Muscle of arm (tissue), 14 donors: ENCODE results near the gene ARL13B. TPM values are rescaled to one million over a fixed set of nuclear protein-coding genes. Genes with fewer than 3 reads are reported as not detected.
"Not testable (repeated sequence)": the region's sequence is repeated elsewhere in the genome, so short reads cannot be mapped to it uniquely, and the experiment has no call there.

Experiments used
- DNase-seq: peaks from one replicate; pipeline ENCODE4 v3.0.0-alpha.2; 2013
- long read RNA-seq, 11 donors: transcript quantifications; one replicate each; lab custom pipeline, GENCODE V29; 2026
- polyA plus RNA-seq, 12 donors: library from polyadenylated mRNA; unstranded; fragments of 120-200 nt; gene quantifications; one replicate each; pipeline ENCODE4 v1.2.1, GENCODE V29; 2013; ENCODE audit not compliant: insufficient read length in 12 of 12

The ARL13B gene
- 10 to 100 TPM in 1 of 12 donors, 1 to 10 TPM in 9, not detected in 2; 5.9 to 14.6 (median 8.0) TPM for polyA plus RNA-seq
- long read RNA-seq, donor 1: 0 reads
- long read RNA-seq, donor 2, partial matches to known transcripts: 0 of 2 reads
- long read RNA-seq, donor 2, other reads (novel, unspliced or antisense): 0 of 2 reads
- long read RNA-seq, donor 3: 0 reads
- long read RNA-seq, donor 4: 0 reads
- long read RNA-seq, donor 5, partial matches to known transcripts: 0 of 2 reads
- long read RNA-seq, donor 5, other reads (novel, unspliced or antisense): 0 of 2 reads
- long read RNA-seq, donor 6: 0 reads
- long read RNA-seq, donor 7: 0 reads
- long read RNA-seq, donor 8: 0 reads
- long read RNA-seq, donor 9: 0 reads
- long read RNA-seq, donor 10: 0 reads
- long read RNA-seq, donor 11, partial matches to known transcripts: 0 of 2 reads
- long read RNA-seq, donor 11, other reads (novel, unspliced or antisense): 0 of 2 reads

- peak; percentile 98 for DNase-seq
These were observed at the start of gene ARL13B for GRCh38 chr3:93979850-93980676. TSS of gene ARL13B (plus strand) at chr3:93980155. CDS start at chr3:93980424, 269 bp downstream.

GRCh38 chr3:93931597-93932229, 48.2 kb upstream of the ARL13B start:
- no peak for DNase-seq

DNA sequence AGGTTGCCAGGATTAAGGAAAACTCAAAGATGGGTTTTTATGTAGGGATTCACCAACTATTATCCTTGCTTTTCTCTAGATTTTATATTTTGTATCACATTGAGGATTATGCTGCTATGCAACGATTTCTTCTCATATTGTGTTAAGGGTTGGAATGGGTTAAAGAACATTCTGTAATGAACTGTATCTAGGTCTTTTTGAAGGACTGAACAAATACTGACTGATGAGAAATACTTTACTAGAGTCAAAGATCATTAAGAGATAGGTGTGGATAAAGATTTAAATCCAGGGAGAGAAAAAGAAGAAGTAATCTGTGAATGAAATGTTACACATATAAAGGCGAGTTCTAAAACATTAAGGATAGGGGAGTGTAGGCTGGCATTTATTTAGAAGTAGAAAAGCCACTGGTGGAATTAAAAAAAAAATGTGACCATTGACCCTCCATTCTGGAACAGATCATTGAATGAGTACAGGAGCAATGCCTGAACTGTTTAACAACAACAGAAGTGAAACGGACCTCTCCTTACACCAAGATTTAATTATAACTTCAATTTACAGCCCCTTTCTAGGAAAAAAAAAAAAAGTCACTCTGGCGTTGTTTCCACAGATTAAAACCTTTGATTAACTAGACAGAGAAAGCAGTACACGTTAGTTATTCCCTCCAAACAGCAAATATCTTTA, 45.4 kb upstream of the ARL13B start:
- DNase-seq: no peak

- no peak for DNase-seq
These were observed 43.4 kb upstream of the ARL13B start for GRCh38 chr3:93936549-93936948.

DNA sequence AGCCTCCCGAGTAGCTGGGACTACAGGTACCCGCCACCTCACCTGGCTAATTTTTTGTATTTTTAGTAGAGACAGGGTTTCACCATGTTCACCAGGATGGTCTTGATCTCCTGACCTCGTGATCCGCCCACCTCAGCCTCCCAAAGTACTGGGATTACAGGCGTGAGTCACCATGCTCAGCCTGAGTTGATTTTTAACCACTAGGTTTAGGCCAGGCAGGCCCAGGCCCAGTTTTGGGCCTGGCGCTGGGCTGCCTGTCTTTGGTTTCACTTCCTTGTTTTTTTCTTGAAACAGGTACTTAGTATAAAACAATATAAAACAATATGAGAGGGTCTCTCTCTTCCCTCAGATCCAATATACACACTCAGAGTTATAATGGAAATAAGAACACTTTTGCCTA, 42.5 kb upstream of the ARL13B start:
- not testable (repeated sequence) for DNase-seq

DNA sequence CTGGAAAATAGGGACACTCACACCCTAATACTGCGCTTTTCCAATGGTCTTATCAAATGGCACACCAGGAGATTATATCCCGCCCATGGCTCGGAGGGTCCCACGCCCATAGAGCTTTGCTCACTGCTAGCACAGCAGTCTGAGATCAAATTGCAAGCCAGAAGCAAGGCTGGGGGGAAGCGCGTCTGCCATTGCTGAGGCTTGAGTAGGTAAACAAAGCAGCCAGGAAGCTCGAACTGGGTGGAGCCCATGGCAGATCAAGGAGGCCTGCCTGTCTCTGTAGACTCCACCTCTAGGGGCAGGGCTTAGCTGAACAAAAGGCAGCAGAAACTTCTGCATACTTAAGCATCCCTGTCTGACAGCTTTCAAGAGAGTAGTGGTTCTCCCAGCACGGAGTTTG, 30.0 kb upstream of the ARL13B start:
- not testable (repeated sequence) for DNase-seq

- DNase-seq: no peak
These were observed 18.9 kb upstream of the ARL13B start for GRCh38 chr3:93961026-93961425.

GRCh38 chr3:93961489-93961888, 18.5 kb upstream of the ARL13B start:
- no peak for DNase-seq

DNA sequence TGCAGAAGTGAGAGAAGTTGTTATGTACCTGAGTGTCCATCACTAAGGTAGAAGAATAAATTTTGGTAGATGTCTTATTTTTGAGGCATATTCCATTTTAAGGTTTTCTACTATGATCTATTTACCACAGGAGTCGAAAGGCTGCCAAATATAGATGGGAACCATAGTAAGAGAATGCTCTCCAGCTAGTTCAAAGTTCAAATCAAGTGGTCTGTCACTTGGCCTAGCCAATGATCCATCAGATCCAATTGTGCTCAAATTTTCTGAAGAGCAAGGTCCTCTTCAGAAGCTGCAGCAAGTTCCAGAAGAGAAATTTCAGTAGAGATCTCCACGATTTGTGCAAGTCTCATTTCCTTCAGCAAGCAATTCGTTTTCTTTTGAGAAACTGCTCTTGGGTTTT, 17.2 kb upstream of the ARL13B start:
- no peak for DNase-seq

GRCh38 chr3:93965106-93965505, 14.8 kb upstream of the ARL13B start:
- not testable (repeated sequence) for DNase-seq

- DNase-seq: no peak
These were observed 10.5 kb upstream of the ARL13B start for GRCh38 chr3:93969443-93969842.

GRCh38 chr3:93969997-93970396, 10.0 kb upstream of the ARL13B start:
- no peak for DNase-seq

DNA sequence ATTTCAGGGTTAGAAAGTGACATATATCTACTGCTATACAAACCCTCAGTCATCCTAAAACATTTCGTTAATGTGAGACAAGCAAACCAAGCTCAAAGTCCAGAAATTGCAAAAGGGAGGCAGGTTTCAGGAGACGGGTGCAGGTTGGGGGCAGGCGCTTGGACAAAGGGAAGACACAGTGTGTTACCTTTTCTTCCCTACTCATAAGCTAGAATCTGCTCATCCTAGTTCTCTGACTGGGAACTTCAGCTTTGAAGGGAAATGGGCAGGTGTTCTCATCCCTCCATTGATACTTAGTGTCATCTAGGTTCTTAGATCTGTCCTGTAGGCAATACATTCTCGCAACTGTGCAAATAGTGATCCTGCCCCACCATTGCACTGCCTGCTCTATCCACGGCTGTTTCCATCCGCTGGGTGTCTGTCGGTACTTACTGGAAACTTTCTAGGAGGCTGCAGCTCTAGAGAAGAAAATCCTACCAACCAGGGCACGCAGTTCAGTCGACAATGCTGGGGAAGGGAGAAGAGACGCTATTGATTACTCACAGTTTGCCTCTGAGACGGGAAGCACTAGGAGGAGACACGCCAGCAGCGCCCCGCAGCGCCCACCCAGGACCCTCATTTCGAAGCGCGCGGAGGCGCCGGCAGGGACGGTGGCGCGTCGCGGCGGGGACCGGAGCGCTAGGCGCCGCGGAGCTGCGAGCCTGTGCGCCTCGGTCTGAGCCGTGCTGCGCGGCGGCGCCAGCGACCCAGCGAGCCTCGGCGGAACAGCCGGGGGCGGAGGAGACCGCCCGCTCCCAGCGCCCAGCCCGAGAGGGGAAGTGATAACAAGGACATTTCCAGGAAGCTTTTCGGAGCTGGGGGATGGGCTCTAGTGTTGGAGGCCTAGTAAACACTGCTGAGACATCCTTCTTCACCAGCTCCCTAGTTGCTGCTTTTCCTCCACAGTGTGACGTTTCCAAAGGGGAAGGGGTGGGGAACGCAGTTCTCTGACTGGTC, 6.5 kb upstream of the ARL13B start, which contains the start of gene PROS1:
Gene PROS1, minus strand, starts transcription at position 766 of the 996 bp plus-strand sequence. Its CDS starts 147 bp downstream, at position 619.
- DNase-seq: peak; percentile 89

GRCh38 chr3:93981649-93982048, 1.7 kb downstream of the ARL13B start:
- no peak for DNase-seq

DNA sequence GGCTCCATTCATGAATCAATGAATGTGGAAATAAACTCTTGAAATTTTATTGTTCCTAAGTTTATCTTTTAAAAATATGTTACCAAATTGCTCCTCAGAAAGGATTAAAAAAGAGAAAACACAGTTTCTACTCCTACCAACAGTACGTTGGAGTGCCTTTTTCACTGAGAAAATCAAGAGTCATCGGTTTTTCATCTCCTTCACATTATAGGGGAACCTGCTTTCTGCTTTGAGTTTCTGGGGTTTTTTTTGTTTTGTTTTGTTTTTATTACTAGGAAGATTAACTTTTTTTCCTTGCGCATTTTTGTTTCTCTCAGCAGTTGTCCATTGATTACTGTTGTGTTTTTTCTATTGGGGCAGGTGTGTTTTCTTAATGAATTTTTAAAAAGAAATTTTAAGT, 3.5 kb downstream of the ARL13B start:
- no peak for DNase-seq

DNA sequence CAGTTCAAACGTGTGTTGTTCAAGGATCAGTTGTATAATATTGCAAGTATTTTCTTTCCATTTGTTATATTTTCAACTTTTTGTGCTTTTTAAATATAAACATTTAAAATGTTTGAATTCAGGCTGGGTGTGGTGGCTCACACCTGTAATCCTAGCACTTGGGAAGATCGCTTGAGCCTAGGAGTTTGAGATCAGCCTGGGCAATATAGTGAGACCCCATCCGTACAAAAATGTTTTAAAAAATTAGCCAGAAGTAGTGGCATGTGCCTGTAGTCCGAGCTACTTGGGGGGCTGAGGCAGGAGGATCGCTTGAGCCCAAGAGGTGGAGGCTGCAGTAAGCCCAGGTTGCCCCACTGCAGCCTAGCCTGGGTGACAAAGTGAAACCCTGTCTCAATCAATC, 4.7 kb downstream of the ARL13B start:
- DNase-seq: no peak

DNA sequence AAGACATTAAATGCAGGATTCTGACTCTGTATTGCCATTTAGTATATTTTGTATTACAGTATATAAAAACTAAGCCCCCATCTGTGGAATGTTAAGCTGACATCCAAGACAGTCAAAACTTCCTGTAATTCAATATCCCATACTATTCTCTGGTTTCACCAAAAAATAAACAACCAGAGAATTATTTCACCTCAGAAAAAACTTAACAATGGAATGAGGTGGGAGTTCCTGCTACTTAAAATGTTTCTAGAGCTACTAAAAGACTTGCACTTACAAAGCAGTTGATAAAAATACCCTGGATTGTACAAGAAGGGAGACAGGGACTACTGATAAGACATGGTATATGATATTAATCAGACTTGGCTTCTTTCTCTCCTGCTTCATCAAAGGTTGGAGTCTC, 8.3 kb downstream of the ARL13B start:
- no peak for DNase-seq

- no peak for DNase-seq
These were observed 8.8 kb downstream of the ARL13B start for GRCh38 chr3:93988764-93989163.

DNA sequence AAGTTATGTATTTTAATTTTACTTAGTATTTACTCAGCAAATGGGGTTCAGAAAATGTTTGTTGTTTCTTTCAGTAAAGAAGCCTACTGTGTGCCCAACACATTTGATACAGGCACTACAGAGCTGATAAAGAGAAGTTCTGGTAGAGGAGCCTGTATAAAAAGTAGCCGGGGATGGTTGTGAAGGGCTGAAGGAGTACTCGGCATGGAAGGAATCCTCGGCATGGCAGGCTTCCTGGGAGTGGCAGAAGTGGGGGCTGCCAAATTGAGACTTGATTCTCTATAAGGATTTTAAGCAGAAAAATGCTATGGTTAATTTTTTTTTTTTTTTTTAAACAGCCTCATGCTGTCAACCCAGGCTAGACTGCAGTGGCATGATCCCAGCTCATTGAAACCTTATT, 9.3 kb downstream of the ARL13B start:
- DNase-seq: no peak

GRCh38 chr3:93991631-93992030, 11.7 kb downstream of the ARL13B start:
- DNase-seq: no peak
